HAP-1 (cell line): ENCODE results near the gene TYW3.
A peak's percentile ranks its signal among the peaks of the same experiment; 100 is the strongest.
"Not testable (repeated sequence)": the region's sequence is repeated elsewhere in the genome, so short reads cannot be mapped to it uniquely, and the experiment has no call there.

Source experiments
- DNase-seq, 2 experiments: peaks; one replicate each; pipeline ENCODE4 v3.0.0-alpha.2; 2016 to 2020; ENCODE audit warnings: low spot score in 2 of 2
- H3K27me3 ChIP-seq: fragments of 250-450 bp; sonication (Bioruptor Pico); 2 replicates; pipeline ENCODE4 v1.5.1; 2020; ENCODE audit warnings: low read depth, mild to moderate bottlenecking, moderate library complexity
- H3K36me3 ChIP-seq: fragments of 250-450 bp; sonication (Bioruptor Pico); replicated peaks from 2 replicates; pipeline ENCODE4 v1.5.1; 2020; ENCODE audit warnings: mild to moderate bottlenecking
- H3K4me1 ChIP-seq: fragments of 250-450 bp; sonication (Bioruptor Pico); 2 replicates; pipeline ENCODE4 v1.5.1; 2020; ENCODE audit warnings: mild to moderate bottlenecking
- H3K4me3 ChIP-seq: fragments of 250-450 bp; sonication (Bioruptor Pico); 2 replicates; pipeline ENCODE4 v1.5.1; 2020; ENCODE audit warnings: mild to moderate bottlenecking, moderate library complexity
- H3K9me3 ChIP-seq: fragments of 250-450 bp; sonication (Bioruptor Pico); 2 replicates; pipeline ENCODE4 v1.5.1; 2020; ENCODE audit warnings: mild to moderate bottlenecking, moderate library complexity
- in situ Hi-C: fragments of 300-500 bp; cut with MboI; formaldehyde crosslinking; loops from 3 replicates; pipeline ENCODE4 v1.14.3; 2020; ENCODE audit warnings: low sequenced_read_pairs, inconsistent platforms, mixed read lengths

TYW3 gene

DNA sequence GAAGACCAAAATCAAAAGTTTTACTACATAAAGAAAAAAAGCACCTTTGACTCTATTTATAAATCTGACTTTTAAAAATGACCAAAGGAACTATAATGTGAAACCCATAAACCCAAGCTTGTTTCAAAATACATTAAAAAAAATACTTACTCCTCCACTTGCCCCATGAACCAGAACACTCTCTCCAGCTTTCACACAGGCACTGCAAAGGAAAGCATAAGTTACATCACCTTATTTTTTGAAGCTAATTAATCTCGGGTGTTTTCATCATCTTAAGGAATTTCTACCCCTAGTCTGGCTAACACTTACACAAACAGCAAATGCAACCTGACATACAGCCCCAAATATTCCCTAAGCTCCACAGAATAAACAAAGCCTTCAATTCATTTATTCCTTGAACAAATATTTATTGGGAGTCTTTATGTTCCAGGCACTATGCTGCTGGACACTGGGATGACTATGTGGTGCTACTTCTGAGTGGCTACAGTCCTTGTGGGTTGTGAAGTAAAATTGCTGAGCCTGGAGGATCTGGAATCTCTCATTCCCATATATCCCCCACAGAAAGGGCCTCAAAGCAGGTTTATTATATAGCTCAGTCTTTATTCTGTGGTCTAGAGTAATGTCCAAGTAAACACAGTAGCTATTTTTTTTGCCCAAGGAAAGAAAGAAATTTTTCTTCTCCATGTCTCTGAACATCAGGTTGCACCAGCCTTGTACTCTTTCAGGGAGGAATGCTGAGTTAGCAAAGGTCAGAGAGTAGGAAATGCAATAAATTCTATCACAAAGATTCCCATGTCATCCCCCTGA lies 18.3 kb upstream of the TYW3 start:
- H3K36me3 ChIP-seq: no peaks in the 10 kb centered on the region; the same call in 1 of the 2 replicates
- H3K4me1 ChIP-seq: peaks cover 16% of the 10 kb centered on the region
- in situ Hi-C loops: no loop called here
- DNase-seq: no peak
- H3K27me3 ChIP-seq: no peaks in the 10 kb centered on the region
- no peaks in the 10 kb centered on the region for H3K9me3 ChIP-seq
- H3K4me3 ChIP-seq: no peak overlapping the region

DNA sequence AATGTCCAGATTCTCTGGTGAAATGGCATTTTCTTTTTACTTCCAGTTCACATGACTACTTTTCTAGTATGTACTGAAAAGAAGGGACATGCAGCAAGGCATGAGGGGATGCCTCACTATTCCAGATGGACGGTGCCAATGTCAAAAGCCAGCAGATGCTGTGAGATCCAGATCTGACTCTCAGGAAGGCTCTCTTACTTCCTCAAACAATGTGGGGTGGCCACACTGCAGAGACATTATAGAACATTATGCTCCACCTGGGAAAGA lies 17.8 kb upstream of the TYW3 start:
- no peak for DNase-seq

DNA sequence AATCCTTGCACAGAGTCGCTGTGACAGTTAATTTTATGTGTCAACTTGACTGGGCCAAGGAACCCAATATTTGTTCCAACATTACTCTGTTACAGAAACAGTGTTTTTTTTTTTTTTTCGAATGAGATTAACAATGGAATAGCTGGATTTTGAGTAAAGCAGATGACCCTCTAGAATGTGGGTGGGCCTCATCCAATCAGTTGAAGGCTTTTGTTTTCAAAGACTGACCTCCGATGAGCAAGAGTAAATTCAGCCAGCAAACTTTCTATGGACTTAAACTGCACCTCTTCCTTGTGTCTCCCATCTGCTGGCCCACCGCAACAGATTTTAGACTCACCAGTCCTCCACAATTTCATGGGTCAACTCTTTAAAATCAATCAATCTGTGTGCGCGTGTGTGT lies 17.1 kb upstream of the TYW3 start:
- DNase-seq: no peak
- in situ Hi-C loops: no loop called here
- Histone ChIP-seq H3K27me3 (no peaks in the 10 kb centered on the region), H3K4me1 (peaks cover 16% of the 10 kb centered on the region), H3K9me3 (no peaks in the 10 kb centered on the region), H3K4me3 (no peak overlapping the region), H3K36me3 (peaks cover 3% of the 10 kb centered on the region)

More for the DNA sequence above, 17.8 kb upstream of the TYW3 start:
- H3K27me3 ChIP-seq: no peaks in the 10 kb centered on the region
- H3K9me3 ChIP-seq: no peaks in the 10 kb centered on the region
- H3K36me3 ChIP-seq: no peaks in the 10 kb centered on the region; the same call in none of the 2 replicates
- in situ Hi-C loops: no loop called here
- H3K4me3 ChIP-seq: no peak overlapping the region
- peaks cover 16% of the 10 kb centered on the region for H3K4me1 ChIP-seq

- H3K9me3 ChIP-seq: no peaks in the 10 kb centered on the region
- no peak overlapping the region for H3K4me3 ChIP-seq
- DNase-seq: no peak
- peaks cover 10% of the 10 kb centered on the region for H3K36me3 ChIP-seq
- H3K27me3 ChIP-seq: no peaks in the 10 kb centered on the region
- H3K4me1 ChIP-seq: peaks cover 16% of the 10 kb centered on the region
- in situ Hi-C loops: no loop called here
These were observed 16.1 kb upstream of the TYW3 start for GRCh38 chr1:74716822-74717221.

GRCh38 chr1:74717626-74718025 lies 15.3 kb upstream of the TYW3 start:
- Histone ChIP-seq H3K4me1 (peaks cover 16% of the 10 kb centered on the region), H3K4me3 (no peak overlapping the region), H3K9me3 (no peaks in the 10 kb centered on the region), H3K27me3 (no peaks in the 10 kb centered on the region), H3K36me3 (peaks cover 10% of the 10 kb centered on the region)
- in situ Hi-C loops: no loop called here
- no peak for DNase-seq

- no peak for DNase-seq
- Histone ChIP-seq H3K36me3 (peaks cover 7% of the 10 kb centered on the region; the same call in 1 of the 2 replicates), H3K9me3 (no peaks in the 10 kb centered on the region), H3K27me3 (no peaks in the 10 kb centered on the region), H3K4me1 (no peaks in the 10 kb centered on the region; the same call in none of the 2 replicates), H3K4me3 (no peak overlapping the region)
- in situ Hi-C loops: no loop called here
These were observed 6.9 kb upstream of the TYW3 start for GRCh38 chr1:74726063-74726462.

DNA sequence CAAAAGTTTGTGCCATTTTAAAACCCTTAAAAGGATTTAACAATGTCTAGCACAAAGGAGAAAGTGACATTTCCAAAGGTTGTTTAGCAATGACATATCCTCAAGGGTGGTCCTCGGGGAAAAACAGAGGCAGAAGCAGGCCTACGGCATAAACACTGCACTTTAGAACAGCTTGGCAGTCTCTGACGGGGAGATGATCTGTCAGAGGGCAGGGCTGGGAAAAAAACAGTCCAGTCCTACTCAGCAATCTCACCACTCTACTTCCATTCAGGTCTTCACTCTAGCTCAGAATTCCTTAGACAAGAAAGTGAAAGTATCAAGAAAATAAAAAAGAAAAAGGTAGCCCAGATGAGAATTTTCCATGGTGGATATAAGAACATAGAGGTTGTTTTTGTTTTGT lies 4.2 kb upstream of the TYW3 start:
- H3K4me1 ChIP-seq: no peaks in the 10 kb centered on the region; the same call in none of the 2 replicates
- no peak overlapping the region for H3K4me3 ChIP-seq

GRCh38 chr1:74729741-74730478 lies 3.0 kb upstream of the TYW3 start:
- Histone ChIP-seq H3K4me1 (peaks cover 8% of the 10 kb centered on the region), H3K9me3 (no peaks in the 10 kb centered on the region), H3K27me3 (no peaks in the 10 kb centered on the region), H3K4me3 (no peak overlapping the region), H3K36me3 (no peaks in the 10 kb centered on the region)
- DNase-seq: no peak
- in situ Hi-C loops: no loop called here

More for the DNA sequence above, 4.2 kb upstream of the TYW3 start:
- in situ Hi-C loops: no loop called here
- Histone ChIP-seq H3K36me3 (no peaks in the 10 kb centered on the region), H3K27me3 (no peaks in the 10 kb centered on the region), H3K9me3 (no peaks in the 10 kb centered on the region)
- no peak for DNase-seq

DNA sequence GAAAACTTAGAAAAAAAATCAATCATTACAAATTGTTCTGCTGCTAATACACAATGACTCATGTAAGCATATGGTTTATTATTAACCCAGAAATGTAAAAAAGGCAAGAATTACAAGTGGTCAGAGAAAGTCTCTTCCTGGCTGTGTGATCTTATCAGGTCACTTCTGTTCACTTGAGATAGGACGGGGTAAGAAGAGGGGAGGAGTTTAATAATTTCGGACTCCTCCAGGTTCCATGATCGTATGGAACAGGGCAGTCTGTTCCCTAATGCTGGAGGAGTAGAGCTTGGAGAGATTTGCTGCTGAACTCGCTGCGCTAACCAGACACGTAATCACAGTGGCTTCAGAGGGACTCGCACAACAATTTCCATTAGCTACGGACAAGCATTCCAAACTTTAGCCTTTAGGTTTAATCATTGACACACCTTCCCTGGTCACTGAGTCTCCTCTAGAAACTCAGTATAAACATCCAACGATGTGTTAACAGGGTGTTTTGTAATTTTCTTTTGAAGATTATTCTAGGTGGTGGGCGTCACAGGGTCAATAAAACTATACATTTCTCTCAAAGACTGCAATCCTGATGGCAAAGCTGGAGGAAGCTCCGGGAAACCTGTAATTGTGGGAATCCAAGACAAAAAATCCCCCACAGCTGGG lies 1.4 kb upstream of the TYW3 start:
- Histone ChIP-seq H3K9me3 (no peaks in the 10 kb centered on the region), H3K4me1 (peaks cover 10% of the 10 kb centered on the region), H3K27me3 (no peaks in the 10 kb centered on the region), H3K36me3 (peaks cover 2% of the 10 kb centered on the region), H3K4me3 (no peak overlapping the region)
- in situ Hi-C loops: no loop called here
- DNase-seq: no peak

DNA sequence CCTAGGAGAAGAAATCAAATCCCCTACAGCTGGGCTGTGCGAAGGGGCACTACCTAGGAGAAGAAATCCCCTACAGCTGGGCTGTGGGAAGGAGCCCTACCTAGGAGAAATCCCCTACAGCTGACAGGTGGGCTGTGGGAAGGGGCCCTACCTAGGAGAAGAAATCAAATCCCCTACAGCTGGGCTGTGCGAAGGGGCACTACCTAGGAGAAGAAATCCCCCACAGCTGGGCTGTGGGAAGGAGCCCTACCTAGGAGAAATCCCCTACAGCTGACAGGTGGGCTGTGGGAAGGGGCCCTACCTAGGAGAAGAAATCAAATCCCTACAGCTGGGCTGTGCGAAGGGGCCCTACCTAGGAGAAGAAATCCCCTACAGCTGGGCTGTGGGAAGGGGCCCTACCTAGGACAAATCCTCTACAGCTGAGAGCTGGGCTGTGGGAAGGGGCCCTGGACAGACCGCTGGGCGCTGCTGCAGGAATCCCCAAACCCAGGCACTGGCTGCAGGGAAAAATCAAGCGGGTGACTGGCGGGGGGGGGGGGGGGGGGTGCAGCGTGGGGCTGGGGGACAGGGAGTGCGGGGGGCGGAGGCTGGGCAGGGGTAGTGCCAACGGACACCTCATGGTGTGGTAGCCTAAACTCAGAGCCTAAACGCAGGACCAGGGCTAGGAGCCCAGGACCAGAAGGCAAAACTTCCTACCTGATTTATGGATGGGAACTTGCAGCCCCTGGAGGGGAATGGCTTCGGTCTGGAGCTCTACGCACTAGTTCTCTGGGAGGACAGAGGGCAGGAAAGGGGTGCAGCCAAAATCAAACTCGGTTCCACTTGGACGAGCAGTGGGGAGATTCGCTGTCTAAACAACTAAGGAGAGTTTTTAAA lies 643 bp upstream of the TYW3 start:
- H3K36me3 ChIP-seq, H3K4me1 ChIP-seq, in situ Hi-C loops, DNase-seq, H3K27me3 ChIP-seq, H3K9me3 ChIP-seq: not testable (repeated sequence)
- peak overlapping the region; percentile 63 for H3K4me3 ChIP-seq

DNA sequence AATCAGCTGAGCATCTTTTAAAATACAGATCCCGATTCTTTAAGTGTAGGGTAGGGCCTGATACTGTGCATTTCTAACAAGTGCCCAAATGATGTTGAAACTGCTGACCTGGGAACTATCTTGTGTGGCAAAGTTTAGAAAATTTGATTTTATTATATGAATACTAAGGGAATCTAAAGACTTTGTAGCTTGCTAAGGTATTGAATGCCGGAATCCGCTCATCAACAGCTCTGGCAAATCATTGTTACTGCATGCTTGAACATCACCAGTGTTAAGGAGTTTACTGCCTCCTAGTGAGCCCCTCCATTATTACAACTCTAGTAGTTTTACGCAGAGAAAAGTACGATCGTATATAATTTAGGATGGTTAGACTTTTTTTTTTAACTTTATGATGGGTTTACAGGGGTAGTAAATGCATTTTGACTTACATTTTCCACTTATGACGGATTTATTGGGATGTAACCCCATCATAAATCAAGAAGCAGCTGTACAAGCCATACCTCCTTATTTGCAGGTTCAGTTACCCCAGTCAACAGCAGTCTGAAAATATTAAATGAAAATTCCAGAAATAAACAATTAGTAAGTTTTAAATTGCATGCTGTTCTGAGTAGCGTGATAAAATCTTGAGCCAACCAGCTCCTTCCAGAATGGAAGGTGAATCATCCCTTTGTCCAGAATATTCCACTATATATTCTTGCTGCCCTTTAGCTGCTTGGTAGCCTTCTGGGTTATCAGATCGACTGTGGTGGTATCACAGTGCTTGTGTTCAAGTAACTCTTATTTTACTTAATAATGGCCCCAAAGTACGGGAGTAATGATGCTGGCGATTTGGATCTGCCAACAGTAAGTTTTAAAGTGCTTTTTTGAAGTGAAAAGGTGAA lies 892 bp downstream of the TYW3 start:
- Histone ChIP-seq H3K9me3 (no peaks in the 10 kb centered on the region), H3K36me3 (peaks cover 20% of the 10 kb centered on the region), H3K4me1 (peaks cover 10% of the 10 kb centered on the region), H3K4me3 (peak overlapping the region; percentile 63), H3K27me3 (no peaks in the 10 kb centered on the region)
- in situ Hi-C loops: no loop called here
- peak; percentile 58 to 78 for DNase-seq

GRCh38 chr1:74737333-74737732 lies 4.4 kb downstream of the TYW3 start:
- Histone ChIP-seq H3K27me3 (no peaks in the 10 kb centered on the region), H3K9me3 (no peaks in the 10 kb centered on the region), H3K36me3 (peaks cover 30% of the 10 kb centered on the region), H3K4me3 (no peak overlapping the region), H3K4me1 (peaks cover 10% of the 10 kb centered on the region)
- in situ Hi-C loops: no loop called here
- DNase-seq: no peak
